OCI-LY1 (cell line): ENCODE measurements around the gene RAB38.

Experiments
- H2AFZ ChIP-seq: fragments of 200-600 bp; sonication (generic), shearing (Covaris generic); 2 replicates; pipeline ENCODE4 v1.6.0; 2014; ENCODE audit warnings: antibody characterized with exemption, mild to moderate bottlenecking, low read length
- H3F3A ChIP-seq: fragments of 200-600 bp; sonication (generic), shearing (Covaris generic); 2 replicates; pipeline ENCODE4 v1.6.0; 2014; ENCODE audit warnings: mild to moderate bottlenecking, antibody characterized with exemption, low read length, moderate library complexity; ENCODE audit not compliant: insufficient read depth
- H3K27ac ChIP-seq: fragments of 200-600 bp; sonication (generic); 2 replicates; pipeline ENCODE4 v1.5.1; 2014; ENCODE audit warnings: low read length, mixed run types, mild to moderate bottlenecking, low read depth; ENCODE audit not compliant: poor library complexity, severe bottlenecking
- H3K27me3 ChIP-seq: fragments of 200-600 bp; sonication (generic); 2 replicates; pipeline ENCODE4 v1.6.0; 2014; ENCODE audit warnings: antibody characterized with exemption, mild to moderate bottlenecking, low read length, moderate library complexity; ENCODE audit not compliant: insufficient read depth
- H3K36me3 ChIP-seq: fragments of 200-600 bp; sonication (generic); 2 replicates; pipeline ENCODE4 v1.6.1; 2014; ENCODE audit warnings: mild to moderate bottlenecking, antibody characterized with exemption, low read length, moderate library complexity, mixed read lengths; ENCODE audit not compliant: insufficient read depth
- H3K4me1 ChIP-seq: fragments of 200-600 bp; sonication (generic); 2 replicates; pipeline ENCODE4 v1.5.1; 2014; ENCODE audit warnings: mild to moderate bottlenecking, low read length, moderate library complexity; ENCODE audit not compliant: insufficient read depth, severe bottlenecking
- H3K4me2 ChIP-seq: fragments of 200-600 bp; sonication (generic), shearing (Covaris generic); 2 replicates; pipeline ENCODE4 v1.6.1; 2014; ENCODE audit warnings: low read length
- H3K4me3 ChIP-seq: fragments of 200-600 bp; sonication (generic); 2 replicates; pipeline ENCODE4 v1.5.1; 2014; ENCODE audit warnings: low read length, low read depth, mild to moderate bottlenecking, mixed read lengths; ENCODE audit not compliant: poor library complexity, severe bottlenecking
- H3K79me2 ChIP-seq: fragments of 200-600 bp; shearing (Covaris generic); 2 replicates; pipeline ENCODE4 v1.6.1; 2016; ENCODE audit warnings: mixed run types, low read length, mixed read lengths; ENCODE audit not compliant: insufficient read depth
- H3K9ac ChIP-seq: fragments of 200-600 bp; sonication (generic), shearing (Covaris generic); 2 replicates; pipeline ENCODE4 v1.6.1; 2014; ENCODE audit warnings: mild to moderate bottlenecking, low read length, mixed read lengths
- H3K9me2 ChIP-seq: fragments of 200-600 bp; sonication (generic), shearing (Covaris generic); 2 replicates; pipeline ENCODE4 v1.6.1; 2014; ENCODE audit warnings: low read depth, mild to moderate bottlenecking, low read length, mixed read lengths
- H3K9me3 ChIP-seq: fragments of 200-600 bp; shearing (Covaris generic); 2 replicates; pipeline ENCODE4 v1.6.1; 2014; ENCODE audit warnings: low read length, mixed read lengths
- H4K20me1 ChIP-seq: fragments of 200-600 bp; sonication (generic), shearing (Covaris generic); 2 replicates; pipeline ENCODE4 v1.6.0; 2016; ENCODE audit warnings: mild to moderate bottlenecking, low read length; ENCODE audit not compliant: insufficient read depth
- CTCF ChIP-seq: fragments of 200-600 bp; sonication (generic), shearing (Covaris generic); IDR thresholded peaks from 2 replicates; pipeline ENCODE4 v1.5.1; 2017; ENCODE audit warnings: mild to moderate bottlenecking, antibody characterized with exemption, low read length, moderate library complexity, mixed read lengths
- EZH2 ChIP-seq: fragments of 200-600 bp; sonication (generic), shearing (Covaris generic); IDR thresholded peaks from 2 replicates; pipeline ENCODE4 v1.8.0; 2017; ENCODE audit warnings: borderline replicate concordance, mixed run types, mild to moderate bottlenecking, antibody characterized with exemption, low read length, moderate library complexity, mixed read lengths

Gene RAB38

GRCh38 chr11:88139865-88140264 is 35.4 kb downstream of the RAB38 start:
- no peak overlapping the region for H3K27ac ChIP-seq
- TF ChIP-seq CTCF (no peak), EZH2 (no peak)
- H3K9me2 ChIP-seq, result no peaks in the 10 kb centered on the region
- H3K27me3 ChIP-seq, result no peaks in the 10 kb centered on the region
- H3K9ac ChIP-seq, result no peak overlapping the region
- no peaks in the 10 kb centered on the region for H3K79me2 ChIP-seq
- no peak overlapping the region for H3K4me3 ChIP-seq
- H3K36me3 ChIP-seq, result no peaks in the 10 kb centered on the region
- H2AFZ ChIP-seq, result no peak overlapping the region
- H3F3A ChIP-seq, result no peaks in the 10 kb centered on the region
- no peaks in the 10 kb centered on the region for H3K9me3 ChIP-seq
- H3K4me1 ChIP-seq, result no peaks in the 10 kb centered on the region
- no peaks in the 10 kb centered on the region for H4K20me1 ChIP-seq
- H3K4me2 ChIP-seq, result no peak overlapping the region

- no peak overlapping the region for H3K4me2 ChIP-seq
- H3K4me1 ChIP-seq, result no peaks in the 10 kb centered on the region
- no peak overlapping the region for H3K4me3 ChIP-seq
- H3F3A ChIP-seq, result no peaks in the 10 kb centered on the region
- H2AFZ ChIP-seq, result no peak overlapping the region
- no peaks in the 10 kb centered on the region for H4K20me1 ChIP-seq
- H3K27me3 ChIP-seq, result no peaks in the 10 kb centered on the region
- H3K79me2 ChIP-seq, result no peaks in the 10 kb centered on the region
- no peak overlapping the region for H3K9ac ChIP-seq
- no peaks in the 10 kb centered on the region for H3K9me2 ChIP-seq
- no peaks in the 10 kb centered on the region for H3K36me3 ChIP-seq
- no peak overlapping the region for H3K27ac ChIP-seq
- TF ChIP-seq CTCF (no peak), EZH2 (no peak)
- H3K9me3 ChIP-seq, result no peaks in the 10 kb centered on the region
These were observed 43.3 kb downstream of the RAB38 start for GRCh38 chr11:88131764-88132470.

- Histone ChIP-seq H3K4me1 (no peaks in the 10 kb centered on the region), H3K4me2 (no peak overlapping the region), H3K36me3 (no peaks in the 10 kb centered on the region)
These were observed 52.3 kb downstream of the RAB38 start for GRCh38 chr11:88122956-88123355.

More at GRCh38 chr11:88122956-88123355, 52.3 kb downstream of the RAB38 start:
- Histone ChIP-seq H3K9me3 (no peaks in the 10 kb centered on the region), H3K79me2 (no peaks in the 10 kb centered on the region), H3K4me3 (no peak overlapping the region), H2AFZ (no peak overlapping the region), H4K20me1 (no peaks in the 10 kb centered on the region), H3K9ac (no peak overlapping the region), H3K27me3 (no peaks in the 10 kb centered on the region), H3F3A (no peaks in the 10 kb centered on the region), H3K9me2 (no peaks in the 10 kb centered on the region), H3K27ac (no peak overlapping the region)
- TF ChIP-seq CTCF, result no peak
- TF ChIP-seq EZH2, result no peak
